Measurements from ENCODE around the gene AGER. TPM values are rescaled to one million over a fixed set of nuclear protein-coding genes. Genes with fewer than 3 reads are reported as not detected.
"Not testable (repeated sequence)": the region's sequence is repeated elsewhere in the genome, so short reads cannot be mapped to it uniquely, and the experiment has no call there.

Gene AGER
- total RNA-seq, 1 donor from 2014 or later, result 6.0 TPM

DNA sequence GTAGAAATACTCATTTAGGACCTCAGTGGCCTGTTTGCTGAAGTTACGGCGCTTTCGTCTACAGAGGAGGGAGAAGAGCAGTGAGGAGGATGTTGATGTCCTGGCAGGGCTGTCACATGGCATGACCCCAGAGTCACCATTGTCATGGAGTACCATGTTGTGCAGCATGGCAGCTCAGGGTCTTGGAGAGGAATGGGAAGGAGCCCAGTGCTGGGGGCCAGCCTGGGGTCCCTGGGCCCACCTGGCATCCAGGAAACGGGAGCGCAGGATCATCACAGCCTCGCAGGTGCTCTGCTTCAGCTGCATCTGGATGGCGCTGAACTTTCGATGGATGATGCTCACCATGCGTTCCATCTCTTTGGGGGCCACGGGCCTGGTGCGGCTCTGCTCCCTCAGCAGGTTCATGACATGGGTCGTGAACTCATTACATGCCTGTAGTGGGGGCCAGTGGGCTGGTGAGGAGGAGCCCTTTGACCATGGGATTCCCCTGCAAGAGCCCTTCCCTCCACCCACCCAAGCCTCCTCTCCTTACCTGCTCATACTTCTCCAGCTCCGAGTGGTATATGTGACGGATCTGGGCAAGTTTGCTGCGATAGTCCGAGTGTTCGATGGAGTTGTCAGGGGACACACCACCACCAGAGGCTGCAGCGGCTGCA lies 3.8 kb upstream of the AGER start:
- ATAC-seq, result not testable (repeated sequence)

DNA sequence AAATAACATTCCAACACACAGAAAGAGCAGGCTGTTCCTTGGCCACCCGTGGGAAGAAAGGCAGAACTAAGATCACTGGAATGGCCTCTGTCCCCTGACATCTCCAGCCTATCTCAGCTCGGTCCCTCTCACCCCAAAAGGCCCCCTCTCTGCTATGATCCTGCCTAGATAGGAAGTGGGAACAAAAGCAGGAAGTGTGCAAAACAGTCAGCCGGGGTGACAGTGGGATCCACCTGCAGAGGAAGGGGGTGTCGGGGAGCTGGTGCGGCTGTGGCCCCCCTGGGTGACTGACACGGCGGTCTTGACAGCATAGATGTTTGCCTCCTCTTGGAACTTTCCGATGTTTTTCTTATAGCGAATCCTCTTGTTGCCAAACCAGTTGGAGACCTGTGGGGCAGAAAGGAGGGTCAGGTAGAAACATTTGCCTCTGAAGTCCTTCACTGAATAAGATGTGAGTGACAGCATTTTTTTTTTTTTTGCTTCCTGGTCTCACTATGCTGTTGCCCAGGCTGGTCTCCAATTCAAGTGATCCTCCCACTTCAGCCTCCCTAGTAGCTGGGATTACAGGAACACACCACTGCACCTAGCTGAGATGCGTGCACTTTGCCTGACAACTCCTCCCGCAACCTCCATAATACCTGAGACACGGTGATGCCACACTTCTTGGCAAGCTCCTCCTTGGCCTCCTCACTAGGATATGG lies 3.1 kb upstream of the AGER start:
- ATAC-seq (no peak), DNase-seq (ENCODE audit: low spot score) (no peak)

More for the DNA sequence above, 3.8 kb upstream of the AGER start:
- not testable (repeated sequence) for DNase-seq (ENCODE audit: low spot score)

GRCh38 chr6:32186151-32186840 lies 2.2 kb upstream of the AGER start:
- not testable (repeated sequence) for DNase-seq (ENCODE audit: low spot score)

DNA sequence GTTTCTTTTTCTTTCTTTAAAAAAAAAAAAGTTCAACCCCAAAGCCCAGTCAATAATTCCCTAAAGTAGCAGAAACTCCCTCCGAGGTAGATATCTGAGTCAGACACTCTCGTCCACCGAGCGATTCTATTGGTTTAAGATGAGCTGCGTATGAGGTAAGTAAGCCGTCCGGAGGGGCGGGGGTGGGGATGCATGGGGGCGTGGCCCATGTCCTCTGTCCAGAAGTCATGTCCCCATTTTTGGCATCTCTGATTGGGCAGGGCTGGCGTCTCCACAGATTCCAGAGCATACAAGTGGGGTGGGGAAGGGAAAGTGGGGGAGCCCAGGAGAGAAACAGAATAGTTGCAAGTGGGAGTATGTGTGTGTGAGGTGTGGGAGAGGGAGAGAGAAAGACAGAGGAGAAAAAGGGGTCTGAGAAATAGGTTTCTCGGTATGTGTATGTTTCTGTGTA lies 1.7 kb upstream of the AGER start:
- peak; percentile 48 for ATAC-seq
- not testable (repeated sequence) for DNase-seq (ENCODE audit: low spot score)

More at GRCh38 chr6:32186151-32186840, 2.2 kb upstream of the AGER start:
- not testable (repeated sequence) for ATAC-seq

DNA sequence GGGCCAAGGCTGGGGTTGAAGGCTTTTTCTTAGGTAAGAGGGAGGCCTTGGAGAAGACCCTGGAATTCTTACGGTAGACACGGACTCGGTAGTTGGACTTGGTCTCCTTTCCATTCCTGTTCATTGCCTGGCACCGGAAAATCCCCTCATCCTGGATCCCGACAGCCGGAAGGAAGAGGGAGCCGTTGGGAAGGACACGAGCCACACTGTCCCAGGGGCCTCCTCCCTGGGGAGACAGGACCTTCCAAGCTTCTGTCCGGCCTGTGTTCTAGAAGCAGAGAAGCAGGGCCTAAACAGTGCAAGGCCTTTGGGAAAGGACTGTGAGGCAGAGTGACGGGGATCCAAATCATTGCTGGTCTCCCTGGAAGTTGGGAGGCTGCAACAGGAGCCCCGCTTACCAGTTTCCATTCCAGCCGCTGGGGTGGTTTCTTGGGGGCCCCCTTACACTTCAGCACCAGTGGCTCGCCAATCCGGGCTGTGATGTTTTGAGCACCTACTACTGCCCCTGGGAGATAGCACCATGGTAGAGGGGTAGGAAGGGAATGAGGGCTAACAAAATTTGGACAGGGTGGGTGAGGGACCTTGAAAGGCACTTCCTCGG lies 470 bp downstream of the AGER start:
- no peak for ATAC-seq
- no peak for DNase-seq (ENCODE audit: low spot score)

GRCh38 chr6:32183030-32183429 lies 1.0 kb downstream of the AGER start:
- ATAC-seq (no peak), DNase-seq (ENCODE audit: low spot score) (no peak)

GRCh38 chr6:32182555-32182981 lies 1.5 kb downstream of the AGER start:
- ATAC-seq, result no peak
- no peak for DNase-seq (ENCODE audit: low spot score)

DNA sequence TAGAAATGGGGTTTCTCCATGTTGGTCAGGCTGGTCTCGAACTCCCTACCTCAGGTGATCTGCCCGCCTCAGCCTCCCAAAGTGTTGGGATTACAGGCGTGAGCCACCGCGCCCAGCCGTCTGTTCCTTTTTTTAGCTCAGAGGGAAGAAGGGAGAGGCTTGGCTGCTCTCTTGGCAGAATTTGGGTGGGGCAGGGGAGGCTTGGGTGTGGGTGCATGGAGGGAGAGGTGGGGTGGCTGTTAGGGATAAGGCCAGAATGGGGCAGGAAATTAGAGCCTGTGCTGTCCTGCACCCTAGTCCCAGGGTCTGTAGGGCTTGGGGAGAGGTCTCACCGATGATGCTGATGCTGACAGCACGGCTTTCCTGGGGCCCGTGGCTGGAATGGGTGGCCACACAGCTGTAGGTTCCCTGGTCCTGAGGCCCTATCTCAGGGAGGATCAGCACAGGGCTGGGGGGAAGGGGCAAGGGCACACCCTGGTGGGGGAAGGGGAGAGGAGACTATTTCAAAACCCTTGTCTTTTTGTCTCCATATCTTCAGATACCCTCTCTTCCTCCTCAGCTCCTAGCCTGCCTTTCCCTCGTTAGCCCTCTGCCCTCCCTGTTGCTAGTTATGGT lies 2.0 kb downstream of the AGER start:
- no peak for DNase-seq (ENCODE audit: low spot score)
- no peak for ATAC-seq

GRCh38 chr6:32181148-32181702 lies 2.8 kb downstream of the AGER start:
- ATAC-seq, result no peak
- no peak for DNase-seq (ENCODE audit: low spot score)

DNA sequence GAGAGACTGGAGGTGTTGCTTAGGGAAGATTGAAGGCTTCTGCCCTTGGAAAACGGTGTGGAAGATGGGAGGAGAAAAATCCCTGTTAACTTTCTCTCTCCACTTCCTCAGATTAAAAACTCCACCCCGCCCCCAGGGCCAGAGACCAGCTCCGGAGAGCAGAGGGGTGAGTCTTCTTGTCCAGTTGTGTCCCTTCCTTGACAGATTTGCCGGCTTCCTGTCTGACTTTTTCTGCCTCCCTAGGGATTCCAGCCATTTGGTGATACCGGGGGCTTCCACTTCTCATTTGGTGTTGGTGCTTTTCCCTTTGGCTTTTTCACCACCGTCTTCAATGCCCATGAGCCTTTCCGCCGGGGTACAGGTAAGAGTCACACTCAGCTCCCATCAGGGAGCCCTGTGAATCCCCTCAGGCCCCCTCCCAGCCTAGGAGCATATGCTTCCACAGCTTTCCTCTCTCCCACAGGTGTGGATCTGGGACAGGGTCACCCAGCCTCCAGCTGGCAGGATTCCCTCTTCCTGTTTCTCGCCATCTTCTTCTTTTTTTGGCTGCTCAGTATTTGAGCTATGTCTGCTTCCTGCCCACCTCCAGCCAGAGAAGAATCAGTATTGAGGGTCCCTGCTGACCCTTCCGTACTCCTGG lies 4.2 kb downstream of the AGER start:
- ATAC-seq, result no peak

DNA sequence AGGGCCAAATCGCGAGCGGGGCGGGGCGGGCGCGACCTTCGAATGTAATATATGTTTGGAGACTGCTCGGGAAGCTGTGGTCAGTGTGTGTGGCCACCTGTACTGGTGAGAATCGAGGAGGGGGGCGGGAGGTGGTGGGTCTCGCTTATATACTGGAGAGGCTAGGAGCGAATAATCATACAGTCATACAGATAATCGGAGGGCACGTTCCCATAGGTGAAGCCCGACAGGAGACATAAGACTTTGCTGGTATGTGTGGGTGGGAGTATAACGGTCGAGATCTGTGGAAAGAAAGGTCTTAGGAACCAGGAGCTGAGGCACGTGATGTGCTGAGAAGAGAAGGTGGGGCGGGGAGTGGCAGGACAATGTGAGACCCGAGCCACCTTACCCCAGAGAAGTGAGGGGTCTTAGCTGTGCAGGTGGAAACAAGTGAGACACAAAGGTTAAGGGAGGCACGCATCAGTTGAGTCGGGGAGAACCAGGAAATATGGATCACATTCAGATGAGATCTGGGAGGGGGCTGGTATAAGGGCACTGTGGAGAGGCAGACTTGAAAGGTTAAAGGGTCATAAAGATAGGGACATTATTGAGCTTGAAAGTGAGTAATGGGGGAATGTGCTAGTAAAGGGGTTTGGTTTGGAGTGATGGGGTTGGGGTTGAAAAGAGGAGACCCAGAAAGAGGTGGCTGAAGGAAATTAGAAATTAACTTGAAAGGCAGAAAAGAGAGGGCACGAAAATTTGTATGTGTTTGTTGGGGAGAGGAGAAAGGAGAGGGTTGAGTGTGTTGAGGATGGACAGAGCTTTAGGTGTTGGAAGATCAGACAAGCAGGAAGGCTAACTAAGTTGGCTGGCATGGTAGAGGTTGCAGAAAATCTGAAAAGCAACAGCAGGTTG lies 5.3 kb downstream of the AGER start:
- ATAC-seq (no peak), DNase-seq (ENCODE audit: low spot score) (no peak)

More for the DNA sequence above, 4.2 kb downstream of the AGER start:
- no peak for DNase-seq (ENCODE audit: low spot score)

DNA sequence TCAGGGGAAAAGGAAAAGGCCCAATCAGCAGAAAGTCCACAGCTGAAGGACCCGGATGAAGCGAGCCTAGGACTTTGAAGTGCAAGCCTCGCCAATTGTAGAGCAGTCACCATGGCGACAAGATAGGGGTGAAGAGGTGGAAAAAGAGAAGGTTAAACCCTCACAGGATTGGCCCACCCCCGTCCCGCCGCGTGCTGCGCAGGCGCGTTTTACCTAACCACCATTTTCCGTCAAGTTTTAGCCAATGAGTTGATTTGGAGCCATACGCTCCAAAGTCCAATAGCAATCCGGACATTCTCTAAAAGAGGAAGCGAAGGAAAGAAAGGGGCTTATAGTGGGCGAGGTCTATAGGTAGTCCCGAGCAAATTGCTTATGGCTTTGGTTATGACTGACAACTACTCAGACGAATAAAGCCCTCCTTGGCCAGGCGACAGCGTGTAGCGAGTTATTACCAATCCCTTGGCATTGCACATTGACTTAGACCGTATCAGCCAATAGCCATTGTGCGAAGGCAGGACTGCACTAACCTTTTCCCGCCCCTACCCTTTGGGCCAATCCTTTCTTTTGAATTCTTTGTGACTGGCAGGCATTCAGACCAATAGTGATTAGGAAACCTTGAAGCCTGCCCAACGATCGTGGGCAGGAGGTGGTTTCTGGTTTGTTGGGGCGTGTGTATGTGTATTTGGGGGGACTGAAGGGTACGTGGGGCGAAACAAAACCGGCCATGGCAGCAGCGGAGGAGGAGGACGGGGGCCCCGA lies 6.1 kb downstream of the AGER start, which contains the start of gene RNF5:
Gene RNF5 (plus strand): TSS at position 618 of the 759 bp plus-strand sequence. CDS start 107 bp downstream, at position 725.
- ATAC-seq, result peak; percentile 73
- peak; percentile 97 for DNase-seq (ENCODE audit: low spot score)

DNA sequence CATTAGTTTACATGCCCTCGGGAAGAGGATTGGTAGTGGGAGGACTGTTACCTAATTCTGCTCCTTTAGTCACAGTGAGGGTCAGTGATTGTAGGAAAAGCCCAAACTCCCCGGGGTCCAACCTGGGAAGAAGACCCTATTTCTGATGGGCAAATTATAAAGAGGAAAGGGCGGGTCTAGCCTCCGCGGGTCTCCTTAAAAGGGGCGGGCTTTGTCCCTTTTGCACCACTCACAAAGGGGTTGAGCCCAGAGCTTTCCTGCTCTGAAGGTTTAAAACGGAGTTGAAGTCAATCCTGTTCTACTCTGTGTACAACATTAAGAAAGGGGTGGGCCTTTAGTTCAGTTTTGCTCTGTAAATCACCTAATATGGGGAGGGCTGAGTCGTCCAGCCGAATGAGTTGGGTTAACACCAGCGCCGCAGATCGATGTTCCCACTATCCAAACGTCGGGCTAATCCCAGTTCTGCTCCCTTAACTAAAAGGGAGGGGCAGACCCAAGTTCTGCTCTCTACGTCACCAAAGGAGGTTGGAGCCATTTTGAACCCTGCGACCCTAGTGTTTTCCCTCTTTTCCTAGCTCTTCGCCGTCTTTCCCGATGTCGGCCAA lies 6.8 kb downstream of the AGER start:
- ATAC-seq (peak; percentile 5), DNase-seq (ENCODE audit: low spot score) (no peak)

GRCh38 chr6:32176476-32177182 lies 7.4 kb downstream of the AGER start:
- DNase-seq (ENCODE audit: low spot score) (no peak), ATAC-seq (peak; percentile 16)

GRCh38 chr6:32175711-32176475 lies 8.2 kb downstream of the AGER start, which contains the start of gene AGPAT1:
Gene AGPAT1 (minus strand): TSS chr6:32176084. CDS start chr6:32171496, 4,588 bp downstream.
- DNase-seq (ENCODE audit: low spot score), result peak; percentile 99
- ATAC-seq, result peak; percentile 74

GRCh38 chr6:32175322-32175710 lies 8.7 kb downstream of the AGER start:
- DNase-seq (ENCODE audit: low spot score) (no peak), ATAC-seq (no peak)
